Activated CD4-positive, alpha-beta T cell treated with anti-CD3 and anti-CD28 coated beads, Interleukin-2, Interleukin-4, amounts not matched to agents 100 ng/mL and 50 ng/mL, durations not matched to agents 16 hours and 8 hours (primary cell): ENCODE data around the gene SPEF2.
"Not testable (repeated sequence)": the region's sequence is repeated elsewhere in the genome, so short reads cannot be mapped to it uniquely, and the experiment has no call there.

Experiments used
- DNase-seq: peaks from one replicate; pipeline ENCODE4 v3.0.0-alpha.2; 2020; ENCODE audit warnings: low spot score

The SPEF2 gene

GRCh38 chr5:35820735-35821134, 203.1 kb downstream of the SPEF2 start:
- DNase-seq: no peak

GRCh38 chr5:35821513-35821912, 203.8 kb downstream of the SPEF2 start:
- DNase-seq: peak; percentile 80

- peak; percentile 62 for DNase-seq
These were observed 204.8 kb downstream of the SPEF2 start for GRCh38 chr5:35822511-35822910.

- DNase-seq: no peak
These were observed 205.9 kb downstream of the SPEF2 start for GRCh38 chr5:35823347-35824098.

- DNase-seq: peak; percentile 73
These were observed 208.4 kb downstream of the SPEF2 start for GRCh38 chr5:35826056-35826455.

- DNase-seq: no peak
These were observed 208.9 kb downstream of the SPEF2 start for GRCh38 chr5:35826554-35826953.

- no peak for DNase-seq
These were observed 210.5 kb downstream of the SPEF2 start for GRCh38 chr5:35828082-35828598.

GRCh38 chr5:35830587-35830986, 212.9 kb downstream of the SPEF2 start:
- DNase-seq: no peak

- peak; percentile 81 for DNase-seq
These were observed 215.1 kb downstream of the SPEF2 start for GRCh38 chr5:35832762-35833161.

GRCh38 chr5:35833224-35833623, 215.6 kb downstream of the SPEF2 start:
- peak; percentile 71 for DNase-seq

GRCh38 chr5:35835796-35836742, 218.4 kb downstream of the SPEF2 start:
- DNase-seq: peak; percentile 83

- no peak for DNase-seq
These were observed 220.8 kb downstream of the SPEF2 start for GRCh38 chr5:35838370-35839042.

- DNase-seq: no peak
These were observed 225.2 kb downstream of the SPEF2 start for GRCh38 chr5:35842856-35843255.

GRCh38 chr5:35845508-35845907, 227.8 kb downstream of the SPEF2 start:
- not testable (repeated sequence) for DNase-seq

- no peak for DNase-seq
These were observed 229.8 kb downstream of the SPEF2 start for GRCh38 chr5:35847491-35847890.

- no peak for DNase-seq
These were observed 230.3 kb downstream of the SPEF2 start for GRCh38 chr5:35847961-35848360.

GRCh38 chr5:35849860-35850259, 232.2 kb downstream of the SPEF2 start:
- no peak for DNase-seq

GRCh38 chr5:35850967-35851680, 233.5 kb downstream of the SPEF2 start:
- DNase-seq: no peak

- DNase-seq: peak; percentile 86
These were observed 234.5 kb downstream of the SPEF2 start for GRCh38 chr5:35852084-35852734.

GRCh38 chr5:35852773-35853172, 235.1 kb downstream of the SPEF2 start:
- DNase-seq: no peak

- peak; percentile 79 for DNase-seq
These were observed 236.0 kb downstream of the SPEF2 start for GRCh38 chr5:35853631-35854030.
